ENCODE results near the gene CALML6.
"Not testable (repeated sequence)": the region's sequence is repeated elsewhere in the genome, so short reads cannot be mapped to it uniquely, and the experiment has no call there.

The CALML6 gene

DNA sequence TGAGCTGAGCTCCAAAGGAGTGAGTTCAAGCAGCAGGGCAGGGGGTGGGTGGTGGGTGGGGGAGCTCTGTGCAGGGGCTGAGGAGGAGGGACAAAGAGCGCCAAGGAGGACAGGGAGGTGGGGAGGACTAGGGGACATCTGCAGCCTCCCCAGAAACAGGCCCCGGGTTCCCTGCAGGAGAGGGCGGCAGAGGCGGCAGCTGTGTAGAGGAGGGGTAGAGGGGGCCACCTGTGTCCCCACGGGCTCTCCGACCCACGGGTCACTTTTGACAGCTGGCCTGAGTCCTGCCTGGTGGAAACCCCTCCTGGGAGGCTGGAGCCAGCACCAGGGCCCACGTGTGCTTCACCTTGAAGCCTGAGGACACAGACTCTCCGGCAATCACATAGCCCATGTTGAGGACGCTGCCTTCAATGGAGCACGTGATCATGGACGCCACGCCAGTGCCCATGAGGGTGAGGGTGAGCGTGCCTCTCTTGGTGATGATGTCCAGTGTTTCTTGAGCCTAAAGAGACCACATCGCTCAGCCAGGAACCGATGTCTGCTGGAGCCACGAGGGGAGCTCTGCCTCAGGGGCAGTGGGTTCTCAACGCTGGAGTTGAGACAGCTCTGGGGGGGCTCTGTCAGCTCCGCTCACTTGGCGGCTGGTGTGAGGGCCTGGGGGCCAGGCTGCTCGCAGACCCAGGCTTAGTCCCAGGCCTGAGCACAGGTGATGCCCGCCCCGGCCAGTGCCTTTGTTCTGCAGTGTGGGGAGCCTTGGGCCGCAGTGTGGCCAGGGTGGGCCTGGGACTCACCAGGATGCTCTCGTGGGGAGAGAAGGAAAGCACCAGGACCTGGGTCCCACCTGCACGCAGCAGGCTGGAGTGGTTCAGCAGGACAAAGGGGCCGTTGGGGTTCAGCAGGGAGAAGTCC, 10.6 kb downstream of the CALML6 start:
- no peak for DNase-seq

DNA sequence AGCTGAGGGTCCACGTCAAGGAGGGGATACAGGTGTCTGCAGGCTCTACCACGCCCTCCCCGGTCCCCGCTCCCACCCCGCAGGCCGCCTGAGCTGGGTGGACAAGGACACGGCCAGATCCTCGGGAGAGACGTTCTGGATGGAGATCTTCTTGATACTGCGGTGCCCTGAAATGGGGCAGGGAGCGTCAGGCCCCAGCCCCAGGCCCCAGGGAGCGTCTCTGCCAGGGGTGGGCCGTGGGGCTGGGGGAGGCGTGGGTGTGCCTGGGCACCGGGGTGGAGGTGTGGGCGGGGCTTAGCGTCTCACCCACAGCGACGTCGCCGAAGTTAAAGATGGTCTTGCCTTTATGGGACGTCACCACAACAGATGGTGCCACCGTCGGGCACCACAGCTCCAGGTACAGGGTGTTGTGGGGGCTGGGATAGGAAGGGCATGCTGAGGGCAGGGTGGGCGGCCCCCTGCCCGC, 11.3 kb downstream of the CALML6 start:
- no peak for DNase-seq

DNA sequence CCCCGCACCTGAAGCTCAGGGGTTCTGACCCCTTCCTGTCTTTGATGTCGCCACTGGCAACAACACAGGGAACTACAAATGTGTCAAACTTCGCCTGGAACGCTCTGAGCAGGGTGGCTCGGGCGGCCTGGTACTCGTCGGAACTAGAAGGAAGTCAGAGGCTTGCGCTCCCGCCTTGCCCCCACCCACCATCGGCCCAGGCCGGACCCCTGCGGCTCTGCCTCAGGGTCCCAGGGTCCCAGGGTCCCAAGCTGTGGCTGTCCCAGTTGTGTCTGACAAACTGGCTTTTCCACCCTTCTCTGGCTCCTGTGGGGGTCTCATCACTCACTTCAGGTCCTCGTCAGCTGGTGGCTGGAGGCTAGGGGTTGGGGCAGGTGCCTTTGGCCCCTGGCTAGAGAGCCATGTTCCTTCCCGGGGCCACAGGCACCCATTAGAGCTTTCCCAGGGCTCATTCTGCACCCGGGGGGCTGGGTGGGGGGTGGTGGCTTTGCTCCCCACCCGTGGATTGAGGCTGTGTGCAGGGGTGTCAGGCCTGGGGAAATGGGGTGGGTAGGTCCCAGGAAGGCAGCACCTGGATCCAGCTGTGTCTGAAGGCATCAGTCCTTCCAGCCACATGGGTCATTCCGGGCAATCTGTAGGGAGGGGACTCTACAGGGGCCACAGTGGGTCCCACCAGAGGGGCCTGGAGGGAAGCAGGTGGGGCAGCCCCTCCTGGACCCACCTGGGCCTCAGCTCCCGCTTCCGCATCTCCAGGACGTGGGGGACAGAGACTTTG, 12.0 kb downstream of the CALML6 start:
- no peak for DNase-seq

DNA sequence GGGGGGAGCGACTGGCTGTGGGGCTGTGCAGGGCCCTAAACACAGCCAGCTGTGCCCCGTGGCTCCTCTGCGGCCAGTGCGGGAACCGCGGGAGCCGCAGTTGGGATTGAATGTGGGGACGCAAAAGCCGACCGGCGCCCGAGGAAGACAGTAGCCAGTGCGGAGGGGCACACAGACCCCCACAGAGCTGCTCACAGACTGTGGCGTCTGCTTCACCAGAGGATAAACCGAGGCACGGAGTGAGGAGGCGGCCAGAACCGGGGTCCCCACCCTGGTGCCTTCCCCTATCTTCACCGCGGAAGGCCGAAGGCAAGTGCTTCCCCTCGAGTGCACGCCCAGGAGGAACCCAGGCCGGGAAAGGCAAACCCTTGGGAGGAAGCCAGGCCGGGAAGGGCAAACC, 12.7 kb downstream of the CALML6 start:
- no peak for DNase-seq

DNA sequence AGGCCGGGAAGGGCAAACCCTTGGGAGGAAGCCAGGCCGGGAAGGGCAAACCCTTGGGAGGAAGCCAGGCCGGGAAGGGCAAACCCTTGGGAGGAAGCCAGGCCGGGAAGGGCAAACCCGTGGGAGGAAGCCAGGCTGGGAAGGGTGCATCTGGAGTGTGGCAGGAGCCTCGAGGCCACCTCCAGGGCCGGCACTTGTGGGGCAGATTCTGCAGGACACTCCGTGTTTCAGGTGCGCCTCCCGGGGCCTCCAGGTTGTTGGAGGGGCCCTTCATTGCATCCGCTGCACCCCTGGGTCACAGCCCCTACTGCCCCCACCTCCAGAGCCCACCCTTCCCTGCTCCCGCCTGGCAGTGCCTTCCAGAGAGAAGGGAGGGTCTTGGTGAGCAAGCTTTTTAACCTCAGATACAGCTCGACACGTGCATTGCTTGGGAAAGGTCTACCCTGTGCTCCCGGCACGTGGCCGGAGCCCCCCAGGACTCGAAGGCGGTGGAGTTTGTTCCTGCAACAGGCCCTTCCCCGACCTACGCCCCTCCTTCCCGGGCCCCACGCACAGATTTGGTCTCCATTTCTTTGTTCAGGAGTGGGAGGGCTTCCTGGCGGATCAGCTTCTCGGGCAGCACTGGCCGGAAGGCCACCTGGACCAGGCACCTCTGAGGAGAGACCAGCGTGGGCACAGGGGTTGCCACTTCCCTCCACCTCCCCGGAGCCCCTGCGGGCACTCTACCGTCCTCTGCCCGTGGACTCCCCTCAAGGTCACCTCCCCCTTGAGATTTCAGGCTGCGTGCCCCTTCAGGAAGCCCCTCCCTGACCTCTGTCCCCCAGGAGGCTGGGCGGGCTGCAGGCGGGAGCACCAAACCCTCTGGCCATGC, 13.4 kb downstream of the CALML6 start:
- DNase-seq = no peak

DNA sequence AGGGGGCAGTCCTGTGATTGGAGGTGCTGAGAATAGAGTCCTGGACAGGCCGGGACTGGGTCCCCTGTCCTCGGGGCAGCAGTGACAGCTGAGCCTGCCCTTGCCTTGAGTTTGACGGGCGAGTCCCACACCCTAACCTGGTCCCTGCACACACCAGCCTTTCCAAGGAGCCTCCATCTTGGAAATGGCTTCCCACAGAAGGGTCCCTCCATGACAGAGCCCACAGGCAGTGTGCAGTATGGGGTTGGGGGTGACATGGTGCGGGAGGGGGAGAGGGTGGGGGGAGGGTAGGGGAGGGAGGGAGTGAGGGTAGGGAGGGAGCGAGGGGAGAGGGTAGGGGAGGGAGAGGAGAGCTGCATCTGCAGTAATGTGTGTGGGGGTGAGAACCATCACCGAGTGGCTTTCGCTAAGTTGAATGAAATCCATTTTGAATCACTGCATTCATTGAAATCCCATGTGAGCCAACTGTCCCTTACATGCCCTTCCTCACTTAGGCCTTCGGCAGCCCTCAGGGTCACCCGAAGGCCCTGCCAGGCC, 14.1 kb downstream of the CALML6 start:
- no peak for DNase-seq

DNA sequence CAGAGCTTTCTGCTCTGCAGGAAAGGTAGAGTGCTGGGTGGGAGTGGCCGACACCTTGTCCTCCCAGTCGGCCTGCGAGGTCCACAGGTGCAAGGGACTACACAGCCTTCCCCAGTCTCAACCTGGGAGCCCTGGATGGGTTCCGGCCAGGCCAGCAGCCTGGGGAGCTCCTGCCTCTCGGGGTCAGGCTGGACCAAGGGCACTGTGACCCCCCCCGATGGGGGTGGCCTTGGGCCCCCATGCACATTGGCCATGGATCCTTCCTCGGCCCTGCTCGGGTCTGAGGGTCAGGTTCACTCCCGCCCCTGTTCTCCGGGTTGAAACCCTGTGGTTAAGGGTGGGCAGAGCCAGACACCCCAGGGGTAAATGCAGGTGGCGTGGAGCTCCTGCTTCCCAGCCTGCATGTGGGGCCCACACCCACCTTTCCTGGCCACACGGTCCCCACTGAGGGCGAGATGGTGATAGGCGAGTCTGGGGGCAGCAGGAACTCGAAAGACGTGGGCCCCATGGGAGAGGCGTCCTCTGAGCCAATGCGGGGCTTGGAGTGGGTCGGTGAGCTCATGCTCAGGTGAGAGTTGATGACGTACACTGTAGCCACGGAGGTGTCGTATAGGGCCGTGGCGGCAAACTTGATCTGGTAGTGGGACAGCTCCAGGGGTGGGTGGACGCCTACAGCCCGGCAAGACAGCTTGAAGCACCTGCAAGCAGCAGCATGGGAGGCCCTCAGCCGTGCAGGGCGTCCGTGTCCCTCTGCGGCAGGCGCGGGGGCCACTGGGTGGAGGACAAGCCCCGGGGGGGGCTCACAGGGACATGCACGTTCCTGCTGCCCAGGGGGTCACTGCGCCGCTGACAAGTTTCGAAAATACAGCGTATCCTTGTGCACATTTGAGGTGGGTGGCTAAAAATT, 14.8 kb downstream of the CALML6 start:
- DNase-seq = no peak

DNA sequence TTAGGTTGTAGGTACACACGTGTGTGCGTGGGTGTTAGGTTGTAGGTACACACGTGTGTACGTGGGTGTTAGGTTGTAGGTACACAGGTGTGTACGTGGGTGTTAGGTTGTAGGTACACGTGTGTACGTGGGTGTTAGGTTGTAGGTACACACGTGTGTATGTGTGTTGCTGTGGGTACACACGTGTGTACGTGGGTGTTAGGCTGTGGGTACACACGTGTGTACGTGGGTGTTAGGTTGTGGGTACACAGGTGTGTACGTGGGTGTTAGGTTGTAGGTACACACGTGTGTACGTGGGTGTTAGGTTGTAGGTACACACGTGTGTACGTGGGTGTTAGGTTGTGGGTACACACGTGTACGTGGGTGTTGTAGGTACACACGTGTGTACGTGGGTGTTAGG, 19.8 kb downstream of the CALML6 start:
- not testable (repeated sequence) for DNase-seq

DNA sequence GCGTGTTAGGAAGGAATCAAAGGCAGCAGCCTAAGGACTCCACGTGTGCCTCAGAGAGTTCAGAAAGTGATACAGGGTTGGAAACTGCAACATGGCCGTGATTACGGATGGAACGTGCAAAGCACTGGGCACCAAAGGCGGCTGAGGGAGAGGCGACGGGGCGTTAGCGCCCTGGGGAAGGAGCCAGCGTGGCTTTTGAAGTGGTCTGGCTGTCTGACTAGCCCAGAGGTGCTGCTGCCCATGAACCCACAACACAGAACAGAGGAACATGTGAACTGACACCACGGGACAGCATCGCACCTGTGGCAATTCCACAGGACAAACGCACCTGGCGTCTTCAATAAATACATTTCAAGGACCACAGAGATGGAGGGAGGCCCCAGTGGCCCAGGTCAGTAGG, 22.0 kb downstream of the CALML6 start:
- no peak for DNase-seq

DNA sequence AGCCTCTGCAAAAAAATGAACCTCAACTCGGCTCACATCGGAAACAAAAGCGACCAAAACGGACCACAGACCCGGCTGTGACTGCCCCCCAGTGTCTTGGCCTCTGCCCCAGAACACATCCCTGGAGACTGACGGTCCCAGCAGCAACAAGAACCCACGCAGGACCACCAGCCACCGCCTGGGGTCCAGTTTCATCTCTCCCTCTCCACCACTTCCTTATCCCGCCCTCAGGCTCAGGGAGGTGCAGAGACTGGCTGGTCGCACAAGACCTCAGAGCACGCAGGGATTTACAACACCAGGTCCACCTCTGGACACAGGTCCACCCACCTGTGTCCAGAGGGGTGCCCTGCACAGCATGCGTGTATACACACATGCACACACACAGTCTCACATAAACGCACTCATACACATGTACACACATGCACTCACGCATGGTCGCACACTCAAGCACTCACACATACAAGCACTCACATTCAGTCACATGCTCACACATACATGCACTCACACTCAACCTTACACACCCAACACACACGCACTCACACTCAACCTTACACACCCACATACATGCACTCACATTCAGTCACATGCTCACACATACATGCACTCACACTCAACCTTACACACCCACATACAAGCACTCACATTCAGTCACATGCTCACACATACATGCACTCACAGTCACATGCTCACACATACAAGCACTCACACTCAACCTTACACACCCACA, 22.7 kb downstream of the CALML6 start:
- no peak for DNase-seq

DNA sequence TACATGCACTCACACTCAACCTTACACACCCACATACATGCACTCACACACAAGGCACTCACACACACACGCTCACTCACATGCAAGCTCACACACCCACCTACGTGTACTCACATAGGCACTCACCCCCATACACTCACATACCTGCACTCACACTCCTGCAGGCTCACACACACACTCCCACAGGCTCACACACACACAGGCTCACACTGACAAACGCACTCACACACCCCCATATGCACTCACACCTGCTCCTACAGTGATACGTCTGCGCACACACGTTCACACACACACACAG, 23.2 kb downstream of the CALML6 start:
- DNase-seq = no peak

DNA sequence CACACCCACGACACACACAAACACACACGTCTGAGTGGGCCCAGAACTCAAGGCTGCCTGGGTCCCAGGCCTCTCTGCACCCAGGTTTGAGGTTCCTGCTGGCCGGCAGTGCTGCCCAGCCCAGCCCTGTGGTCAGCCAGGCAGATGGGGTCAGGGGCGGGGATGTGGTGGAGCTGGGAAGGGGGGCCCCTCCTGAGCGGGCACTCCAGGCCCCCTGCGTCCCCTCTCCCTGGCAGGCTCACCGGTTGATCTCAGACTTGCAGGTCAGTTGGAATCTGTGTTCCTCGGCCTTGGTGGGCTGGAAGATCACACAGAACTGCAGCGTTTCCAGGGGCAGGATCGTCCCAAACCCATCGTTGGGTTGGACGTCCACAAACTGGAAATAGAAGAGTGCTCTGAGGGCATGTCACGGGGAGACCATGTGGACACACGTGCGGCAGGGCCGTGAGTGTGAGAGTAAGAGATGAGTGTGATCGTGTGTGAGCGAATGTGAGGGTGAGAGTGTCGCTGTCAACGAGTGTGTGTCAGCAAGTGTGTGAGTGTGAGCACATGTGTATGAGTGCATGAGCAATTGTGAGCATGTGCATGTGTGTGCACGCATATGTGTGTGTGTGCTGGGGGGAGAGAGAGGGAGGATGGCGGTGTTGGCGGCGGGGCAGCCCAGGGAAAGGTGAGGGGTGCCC, 23.7 kb downstream of the CALML6 start:
- no peak for DNase-seq

DNA sequence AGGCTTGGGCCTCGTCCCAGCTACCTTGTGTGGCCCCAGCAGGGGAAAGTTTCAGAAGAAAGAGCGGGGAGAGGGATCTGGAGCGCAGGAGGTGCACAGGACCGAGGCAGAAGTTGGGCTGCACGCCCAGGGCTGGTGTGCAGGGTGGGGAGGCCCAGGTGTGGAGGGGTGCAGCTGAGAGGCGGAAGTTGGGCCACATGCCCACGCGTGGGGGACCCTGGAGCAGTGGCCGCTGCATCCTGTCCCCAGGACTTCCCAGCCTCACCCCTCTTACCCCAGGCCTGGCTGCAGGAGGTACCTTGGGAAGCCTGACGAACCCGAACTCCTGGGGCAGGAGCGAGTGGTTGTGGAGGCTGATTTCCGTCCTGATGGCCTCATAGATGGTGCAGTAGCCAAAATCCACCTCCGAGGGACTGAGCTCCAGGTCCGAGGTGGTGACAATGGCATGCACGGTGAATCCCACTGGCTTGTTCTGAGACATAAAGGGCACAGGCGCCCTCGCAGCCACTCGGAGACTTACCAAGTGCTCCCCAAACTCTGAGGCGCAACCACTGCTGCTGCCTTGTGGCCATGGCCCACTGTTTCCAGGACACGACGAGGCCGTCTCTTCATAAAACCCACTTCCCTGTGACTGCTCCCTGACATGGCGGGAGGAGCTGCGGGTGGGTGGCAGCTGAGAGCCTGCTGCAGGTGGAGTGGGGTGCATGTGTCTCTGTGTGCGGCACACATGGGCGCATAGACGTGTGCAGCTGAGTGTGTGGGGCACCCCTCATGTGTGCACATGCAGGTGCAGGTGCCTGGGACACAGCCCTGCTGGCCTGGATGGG, 24.4 kb downstream of the CALML6 start:
- DNase-seq = no peak

DNA sequence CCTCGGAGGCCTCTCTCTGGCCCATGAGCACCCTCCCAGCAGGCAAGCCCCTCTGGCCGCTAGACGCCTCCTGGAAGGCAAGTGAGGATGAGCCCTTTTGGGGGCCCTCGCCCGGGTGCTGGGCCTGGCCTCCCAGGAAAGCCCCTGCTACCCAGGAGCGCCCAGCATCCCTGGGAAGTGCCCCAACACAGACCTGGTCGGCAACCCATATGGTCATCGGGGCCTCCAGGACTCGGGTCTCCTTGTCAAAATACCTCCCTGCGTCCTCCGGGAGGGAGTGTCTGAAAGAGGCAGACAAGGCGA, 25.0 kb downstream of the CALML6 start:
- no peak for DNase-seq

DNA sequence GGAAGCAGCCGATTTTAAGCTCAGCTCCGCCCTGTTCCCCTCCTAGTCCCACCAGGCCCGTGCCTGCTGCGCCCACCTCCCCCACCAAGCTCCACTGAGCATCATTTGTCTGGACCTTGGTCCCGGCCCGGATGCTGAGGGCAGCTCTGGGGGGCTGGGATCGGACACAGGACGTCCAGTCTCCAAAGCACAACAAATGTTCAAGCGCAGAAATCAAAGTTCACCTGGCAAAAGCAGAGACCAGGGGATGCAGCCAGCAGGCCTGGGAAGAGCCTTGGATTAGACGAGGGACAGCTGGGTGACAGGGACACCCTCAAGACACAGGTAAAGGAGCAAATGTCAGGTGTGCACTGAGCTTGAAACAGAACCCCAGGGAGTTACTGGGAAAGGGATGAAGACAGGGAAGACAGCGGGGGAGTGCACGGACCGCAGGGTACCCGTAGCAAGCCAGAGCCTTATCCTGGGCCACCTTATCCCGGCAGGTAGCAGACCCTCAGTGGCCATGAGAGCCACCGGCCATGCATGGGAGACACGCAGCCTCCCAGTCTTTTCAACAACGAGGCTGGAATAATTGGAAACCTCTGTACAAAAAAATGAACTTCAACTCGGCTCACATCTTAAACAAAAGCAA, 26.3 kb downstream of the CALML6 start:
- no peak for DNase-seq

DNA sequence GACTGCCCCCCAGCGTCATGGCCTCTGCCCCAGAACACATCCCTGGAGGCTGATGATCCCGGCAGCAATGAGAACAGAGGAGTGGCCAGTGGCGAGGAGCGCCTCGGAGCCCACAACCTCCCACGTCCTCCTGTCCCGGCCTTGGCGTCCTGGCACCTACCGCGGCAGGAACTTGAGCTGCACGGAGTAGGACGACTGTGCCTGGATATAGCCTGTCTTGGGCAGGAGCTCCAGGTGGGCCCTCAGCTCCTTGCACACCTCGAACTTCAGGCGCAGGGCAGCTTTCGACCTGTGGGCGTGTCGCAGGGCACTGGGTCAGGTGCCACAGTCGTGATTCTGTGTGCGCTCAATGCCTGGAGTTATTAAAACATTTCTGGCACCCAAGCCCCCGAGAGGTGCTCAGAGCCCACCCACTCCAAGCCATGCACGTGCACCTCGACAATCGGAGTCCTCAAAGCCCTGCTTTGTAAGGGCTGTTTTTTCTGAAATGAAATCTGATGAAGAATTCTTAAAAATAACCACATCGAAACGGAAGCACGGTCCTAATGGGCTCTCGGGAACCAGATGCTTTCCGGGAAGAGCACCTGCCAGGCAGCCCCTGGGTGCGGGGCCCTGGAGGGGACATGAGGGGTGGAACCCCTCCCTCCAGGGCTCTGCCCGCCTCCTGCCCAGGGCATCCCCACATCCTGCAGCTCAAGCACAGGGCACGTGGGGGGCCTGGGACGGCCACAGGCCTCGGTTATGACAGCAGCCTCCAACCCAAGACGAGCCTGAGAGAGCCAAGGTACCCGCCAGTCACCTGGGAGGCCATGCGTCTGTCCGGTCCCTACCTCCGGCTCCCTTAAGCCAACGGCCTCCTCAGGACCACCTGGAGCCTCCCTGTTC, 27.1 kb downstream of the CALML6 start:
- no peak for DNase-seq

DNA sequence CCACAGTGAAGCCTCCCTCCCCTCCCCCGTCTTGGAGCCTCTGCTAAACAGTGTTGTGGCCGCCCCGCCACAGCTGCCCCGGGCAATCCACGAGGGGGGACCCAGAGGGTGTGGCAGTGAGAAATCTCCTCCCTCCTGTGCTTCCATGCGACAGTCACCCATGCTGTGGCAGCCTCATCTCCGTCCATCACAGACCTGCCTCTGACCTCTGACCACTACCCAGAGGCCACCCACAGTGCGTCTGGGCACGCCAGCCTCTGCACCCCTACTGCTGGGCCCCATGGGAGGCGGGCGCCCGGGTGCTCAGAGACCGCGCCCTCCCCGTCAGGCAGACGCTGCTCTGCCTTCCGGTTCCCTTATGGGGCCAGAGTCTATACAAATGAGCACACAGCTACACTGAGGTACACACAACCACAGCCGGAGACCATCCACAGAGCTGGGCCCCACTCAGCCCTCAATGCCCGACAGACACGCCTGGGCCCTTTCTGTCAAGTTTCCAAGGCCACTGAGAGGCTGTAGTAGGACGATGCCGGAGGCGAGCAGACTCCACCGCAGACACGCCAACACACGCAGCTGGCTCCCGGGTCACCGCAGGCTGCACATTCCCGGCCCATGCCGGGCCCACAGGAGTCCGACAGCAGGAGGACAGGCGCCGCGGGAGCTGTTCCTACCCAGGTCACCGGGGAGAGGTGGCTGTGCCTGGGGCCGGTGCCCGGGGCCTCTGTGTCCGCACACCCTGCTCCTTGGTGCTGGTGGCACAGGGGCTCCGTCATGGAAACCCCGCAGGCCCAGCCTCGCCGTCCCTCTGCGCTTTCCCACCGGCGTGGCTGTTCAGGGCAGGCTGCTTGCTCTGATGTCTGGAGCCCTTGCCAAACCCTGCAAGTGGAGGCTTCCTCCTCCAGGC, 27.9 kb downstream of the CALML6 start:
- no peak for DNase-seq
